Calu3 (cell line): ENCODE results near the gene KCNMB2. TPM values are rescaled to one million over a fixed set of nuclear protein-coding genes. Genes with fewer than 3 reads are reported as not detected.

ENCODE experiments used
- BruUV-seq: library from RNA; stranded (reverse); fragments of 400-500 nt; replicated peaks from 2 replicates; lab custom pipeline; 2021; lab: Mats Ljungman, UMichigan
- CTCF ChIA-PET: fragments of 300-600 bp; sonication (Branson Sonifier 250); formaldehyde crosslinking; loops from one replicate; lab custom pipeline; 2022; ENCODE audit warnings: antibody characterized with exemption; lab: Charles Lee
- DNase-seq: peaks from one replicate; pipeline ENCODE4 v3.0.0; 2022
- H3K27ac Mint-ChIP-seq: one replicate; pipeline ENCODE4 v1.8.0; 2022; ENCODE audit warnings: mixed read lengths; ENCODE audit not compliant: unreplicated experiment
- H3K27me3 Mint-ChIP-seq: one replicate; pipeline ENCODE4 v1.8.0; 2022; ENCODE audit warnings: mixed read lengths; ENCODE audit not compliant: unreplicated experiment
- H3K36me3 Mint-ChIP-seq: one replicate; pipeline ENCODE4 v1.8.0; 2022; ENCODE audit warnings: mild to moderate bottlenecking, moderate library complexity, mixed read lengths; ENCODE audit not compliant: insufficient read depth, unreplicated experiment
- H3K4me1 Mint-ChIP-seq: one replicate; pipeline ENCODE4 v1.8.0; 2022; ENCODE audit warnings: mild to moderate bottlenecking, low read depth, mixed read lengths; ENCODE audit not compliant: unreplicated experiment
- H3K4me3 Mint-ChIP-seq: one replicate; pipeline ENCODE4 v1.8.0; 2022; ENCODE audit warnings: mild to moderate bottlenecking, low read depth, moderate library complexity, mixed read lengths; ENCODE audit not compliant: unreplicated experiment
- H3K9me3 Mint-ChIP-seq: one replicate; pipeline ENCODE4 v1.8.0; 2022; ENCODE audit warnings: low read depth, mixed read lengths; ENCODE audit not compliant: unreplicated experiment
- CTCF ChIP-seq: fragments of 200-600 bp; IDR thresholded peaks from one replicate; pipeline ENCODE4 v1.8.0; 2022; ENCODE audit warnings: antibody characterized with exemption; ENCODE audit not compliant: unreplicated experiment
- intact Hi-C: fragments of 100-400 bp; cut with micrococcal nuclease; formaldehyde crosslinking; loops from one replicate; pipeline ENCODE4 v1.10.0; 2022; ENCODE audit not compliant: unreplicated experiment
- total RNA-seq: library from RNA; stranded (reverse); gene quantifications from 2 replicates; pipeline ENCODE4 v1.2.3, GENCODE V29; 2022

Gene KCNMB2
- total RNA-seq, 1 experiment from 2014 or later: not detected

GRCh38 chr3:178718995-178719635 lies 182.9 kb downstream of the KCNMB2 start:
- peaks cover 17% of the 10 kb centered on the region for H3K9me3 Mint-ChIP-seq
- no peak for TF ChIP-seq CTCF
- BruUV-seq: no TSS peak
- no peaks in the 10 kb centered on the region for H3K27me3 Mint-ChIP-seq
- no peaks in the 10 kb centered on the region for H3K4me1 Mint-ChIP-seq
- no peaks in the 10 kb centered on the region for H3K36me3 Mint-ChIP-seq
- CTCF ChIA-PET: no interaction called here
- intact Hi-C loops: no loop called here
- DNase-seq: no peak
- H3K27ac Mint-ChIP-seq: no peak overlapping the region
- no peak overlapping the region for H3K4me3 Mint-ChIP-seq

- CTCF ChIA-PET: no interaction called here
- TF ChIP-seq CTCF: no peak
- Mint-ChIP-seq H3K27me3 (no peaks in the 10 kb centered on the region), H3K27ac (no peak overlapping the region), H3K4me3 (no peak overlapping the region), H3K9me3 (peaks cover 17% of the 10 kb centered on the region), H3K36me3 (no peaks in the 10 kb centered on the region), H3K4me1 (no peaks in the 10 kb centered on the region)
- BruUV-seq: no TSS peak
- intact Hi-C loops: no loop called here
- no peak for DNase-seq
Measured at GRCh38 chr3:178732824-178733223, 196.6 kb downstream of the KCNMB2 start.

- no peak for DNase-seq
- H3K4me3 Mint-ChIP-seq: no peak overlapping the region
- H3K9me3 Mint-ChIP-seq: peaks cover 25% of the 10 kb centered on the region
- no TSS peak for BruUV-seq
- no peaks in the 10 kb centered on the region for H3K27me3 Mint-ChIP-seq
- no peaks in the 10 kb centered on the region for H3K4me1 Mint-ChIP-seq
- no peaks in the 10 kb centered on the region for H3K36me3 Mint-ChIP-seq
- TF ChIP-seq CTCF: no peak
- CTCF ChIA-PET: no interaction called here
- H3K27ac Mint-ChIP-seq: no peak overlapping the region
- intact Hi-C loops: no loop called here
Measured at GRCh38 chr3:178735032-178735674, 198.9 kb downstream of the KCNMB2 start.

GRCh38 chr3:178736300-178736699 lies 200.1 kb downstream of the KCNMB2 start:
- Mint-ChIP-seq H3K27ac (no peak overlapping the region), H3K36me3 (no peaks in the 10 kb centered on the region), H3K4me3 (no peak overlapping the region), H3K27me3 (no peaks in the 10 kb centered on the region), H3K9me3 (peaks cover 19% of the 10 kb centered on the region), H3K4me1 (no peaks in the 10 kb centered on the region)
- TF ChIP-seq CTCF: no peak
- CTCF ChIA-PET: no interaction called here
- BruUV-seq: no TSS peak
- no peak for DNase-seq
- intact Hi-C loops: no loop called here
